22Rv1 (cell line): Measurements from ENCODE around the gene SYT6.

Source experiments
- ZFX ChIP-seq: fragments of 450-650 bp; IDR thresholded peaks from 2 replicates; pipeline ENCODE4 v1.6.1; 2017; ENCODE audit warnings: antibody characterized with exemption, borderline replicate concordance
- TF ChIP-seq, protein P1 (sequence below): fragments of 450-650 bp; IDR thresholded peaks from 2 replicates; pipeline ENCODE4 v1.5.1; 2017; ENCODE audit warnings: mild to moderate bottlenecking

DNA sequence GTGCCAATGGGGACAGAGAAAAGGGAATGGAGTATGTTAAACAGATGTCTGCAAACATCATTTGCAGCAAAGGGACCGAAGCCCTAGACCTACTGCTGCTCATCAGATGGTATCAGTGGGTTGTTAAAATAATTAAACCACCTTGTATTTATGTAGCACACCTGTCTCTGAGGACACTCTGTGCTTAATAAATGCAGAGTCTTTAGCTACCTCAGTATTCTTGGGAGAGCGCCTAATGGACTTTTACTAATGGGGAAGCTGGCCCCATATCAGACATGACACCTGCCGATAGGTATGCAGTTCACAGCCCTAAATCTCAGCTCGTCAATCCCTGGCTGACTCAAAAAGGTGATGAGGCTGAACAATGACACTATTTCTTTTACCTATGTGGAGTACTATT lies 54.4 kb downstream of the SYT6 start:
- TF ChIP-seq, protein P1, sequence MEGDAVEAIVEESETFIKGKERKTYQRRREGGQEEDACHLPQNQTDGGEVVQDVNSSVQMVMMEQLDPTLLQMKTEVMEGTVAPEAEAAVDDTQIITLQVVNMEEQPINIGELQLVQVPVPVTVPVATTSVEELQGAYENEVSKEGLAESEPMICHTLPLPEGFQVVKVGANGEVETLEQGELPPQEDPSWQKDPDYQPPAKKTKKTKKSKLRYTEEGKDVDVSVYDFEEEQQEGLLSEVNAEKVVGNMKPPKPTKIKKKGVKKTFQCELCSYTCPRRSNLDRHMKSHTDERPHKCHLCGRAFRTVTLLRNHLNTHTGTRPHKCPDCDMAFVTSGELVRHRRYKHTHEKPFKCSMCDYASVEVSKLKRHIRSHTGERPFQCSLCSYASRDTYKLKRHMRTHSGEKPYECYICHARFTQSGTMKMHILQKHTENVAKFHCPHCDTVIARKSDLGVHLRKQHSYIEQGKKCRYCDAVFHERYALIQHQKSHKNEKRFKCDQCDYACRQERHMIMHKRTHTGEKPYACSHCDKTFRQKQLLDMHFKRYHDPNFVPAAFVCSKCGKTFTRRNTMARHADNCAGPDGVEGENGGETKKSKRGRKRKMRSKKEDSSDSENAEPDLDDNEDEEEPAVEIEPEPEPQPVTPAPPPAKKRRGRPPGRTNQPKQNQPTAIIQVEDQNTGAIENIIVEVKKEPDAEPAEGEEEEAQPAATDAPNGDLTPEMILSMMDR, result no peak
- TF ChIP-seq ZFX, result no peak
